Activated CD8-positive, alpha-beta memory T cell treated with anti-CD3 and anti-CD28 coated beads, Interleukin-2, amount 50 U/mL, for 1 hour (primary cell): ENCODE data around the gene ZNF620.
"Not testable (repeated sequence)": the region's sequence is repeated elsewhere in the genome, so short reads cannot be mapped to it uniquely, and the experiment has no call there.

Source experiments
- DNase-seq: peaks from one replicate; pipeline ENCODE4 v3.0.0-alpha.2; 2020; ENCODE audit errors: extremely low read depth

ZNF620 gene

DNA sequence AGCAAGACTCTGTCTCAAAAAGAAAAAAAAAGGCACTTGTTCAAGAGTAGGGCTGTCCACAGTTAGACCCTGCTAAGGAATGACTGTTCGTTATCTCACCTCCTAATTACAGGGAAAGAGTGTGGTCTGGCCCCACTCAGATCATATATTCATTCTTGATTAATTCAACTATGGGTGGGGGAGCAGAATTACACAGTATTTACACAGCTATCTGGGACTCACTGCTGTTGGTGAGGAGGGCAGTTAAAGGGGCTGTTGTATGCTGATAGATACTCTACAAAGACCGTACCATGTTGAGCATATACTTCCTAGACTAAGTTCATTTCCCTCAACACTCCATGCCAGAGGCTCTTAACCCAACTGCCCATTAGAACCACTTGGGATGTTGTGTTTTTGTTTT is 3.8 kb upstream of the ZNF620 start:
- no peak for DNase-seq

DNA sequence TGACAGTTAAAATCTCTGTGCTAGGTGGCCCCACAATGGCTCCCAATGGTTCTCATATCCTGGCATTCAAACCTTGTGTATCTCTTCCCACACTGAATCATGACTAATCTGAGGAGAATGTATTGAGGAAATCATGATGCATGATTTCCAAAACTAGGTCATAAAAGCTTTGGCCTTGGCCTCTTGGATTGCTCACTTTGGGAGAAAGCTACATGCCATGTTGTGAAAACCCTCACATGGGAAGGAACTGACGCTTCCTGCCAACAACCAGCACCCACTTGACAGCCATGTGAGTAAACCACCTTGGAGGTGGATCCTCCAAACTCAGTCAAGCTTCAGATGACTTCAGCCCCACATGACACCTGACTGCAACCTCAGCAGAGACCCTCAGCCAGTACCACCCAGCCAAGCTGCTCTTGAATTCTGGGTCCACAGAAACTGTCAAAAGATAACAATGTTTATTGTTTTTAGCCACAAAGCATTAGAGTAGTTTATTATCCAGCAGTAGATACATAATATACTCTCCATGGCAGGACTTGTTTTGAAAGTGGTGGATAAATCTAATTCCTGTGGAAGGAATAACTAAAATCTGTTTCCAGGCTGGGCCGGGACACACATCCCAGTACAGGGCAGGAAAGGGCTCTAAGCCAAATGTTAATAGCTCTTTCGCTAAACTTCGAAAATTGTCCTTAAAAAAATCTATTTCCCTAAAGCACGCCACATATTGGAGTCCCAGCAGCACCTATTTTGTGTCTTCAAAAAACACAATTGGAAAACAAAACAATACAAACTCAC is 1.0 kb upstream of the ZNF620 start:
- no peak for DNase-seq

DNA sequence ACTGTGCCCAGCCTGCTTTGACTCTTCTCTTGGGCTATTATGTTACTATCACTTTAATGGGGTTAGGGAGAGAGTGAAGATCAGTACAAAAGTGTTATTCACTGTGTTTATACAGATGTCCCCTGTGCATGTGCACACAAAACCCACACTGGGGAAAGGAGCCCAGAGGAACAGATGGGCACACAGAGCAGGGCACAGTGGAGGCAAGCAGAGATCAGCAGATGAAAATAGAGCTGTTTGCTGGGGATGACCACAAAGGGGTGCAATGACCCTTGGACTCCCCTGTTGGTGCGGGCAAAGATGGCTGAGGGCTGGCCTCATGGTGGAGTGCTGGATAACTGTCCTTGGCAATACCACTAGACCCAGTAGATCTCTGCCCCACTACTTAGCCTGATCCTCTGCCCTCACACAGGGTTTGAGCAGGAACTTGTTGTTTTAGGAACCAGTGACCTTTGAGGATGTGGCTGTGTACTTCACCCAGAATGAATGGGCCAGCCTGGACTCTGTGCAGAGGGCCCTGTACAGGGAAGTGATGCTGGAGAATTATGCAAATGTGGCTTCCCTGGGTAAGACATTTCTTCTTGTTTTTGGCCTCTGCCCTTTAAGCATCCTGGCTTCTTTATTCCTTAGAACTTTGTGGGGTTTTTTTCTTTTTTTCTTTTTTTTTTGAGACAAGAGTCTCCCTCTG is 5.3 kb downstream of the ZNF620 start:
- no peak for DNase-seq

DNA sequence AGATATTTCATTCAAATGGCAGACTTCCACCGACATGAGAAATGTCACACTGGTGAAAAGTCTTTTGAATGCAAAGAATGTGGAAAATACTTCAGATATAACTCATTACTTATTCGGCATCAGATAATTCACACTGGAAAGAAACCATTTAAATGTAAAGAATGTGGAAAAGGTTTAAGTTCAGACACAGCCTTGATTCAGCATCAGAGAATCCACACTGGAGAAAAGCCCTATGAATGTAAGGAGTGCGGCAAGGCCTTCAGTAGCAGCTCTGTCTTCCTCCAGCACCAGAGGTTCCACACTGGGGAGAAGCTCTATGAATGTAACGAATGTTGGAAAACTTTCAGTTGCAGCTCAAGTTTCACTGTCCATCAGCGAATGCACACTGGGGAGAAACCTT is 10.4 kb downstream of the ZNF620 start:
- DNase-seq, result no peak

DNA sequence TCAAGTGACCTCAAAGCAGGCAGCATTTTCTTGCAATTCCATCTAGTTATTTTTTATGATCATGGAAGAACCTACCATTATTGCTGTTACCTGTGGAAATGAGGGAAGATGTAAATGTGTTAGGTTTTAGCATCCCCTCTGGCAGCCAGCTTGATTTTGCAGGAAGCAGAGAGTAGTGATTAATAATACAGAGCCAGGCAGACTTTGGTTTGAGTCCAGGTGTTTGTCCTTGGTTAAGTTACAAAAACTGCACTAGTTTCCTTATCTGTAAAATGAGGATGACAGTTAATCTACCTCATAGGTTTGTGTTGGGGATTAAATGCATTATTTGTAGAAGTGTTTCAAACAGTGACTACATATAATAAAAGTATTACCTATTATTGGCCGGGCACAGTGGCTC is 12.2 kb downstream of the ZNF620 start:
- no peak for DNase-seq

DNA sequence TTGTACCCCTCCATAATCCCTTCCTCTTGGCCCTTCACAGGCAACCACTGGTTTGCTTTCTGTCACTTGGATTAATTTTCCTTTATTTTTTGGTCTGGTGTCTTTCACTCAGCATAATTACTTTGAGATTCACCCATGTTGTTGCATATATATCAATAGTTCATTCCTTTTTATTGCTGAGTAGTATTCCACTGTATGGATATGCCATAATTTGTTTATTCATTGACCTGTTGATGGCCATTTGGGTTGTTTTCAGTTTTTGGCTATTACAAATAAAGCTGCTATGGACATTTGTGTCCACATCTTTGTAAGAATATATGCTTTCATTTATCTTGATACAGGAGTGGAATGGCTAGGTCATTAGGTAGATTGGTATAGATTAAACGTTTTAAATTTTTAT is 13.0 kb downstream of the ZNF620 start:
- no peak for DNase-seq

DNA sequence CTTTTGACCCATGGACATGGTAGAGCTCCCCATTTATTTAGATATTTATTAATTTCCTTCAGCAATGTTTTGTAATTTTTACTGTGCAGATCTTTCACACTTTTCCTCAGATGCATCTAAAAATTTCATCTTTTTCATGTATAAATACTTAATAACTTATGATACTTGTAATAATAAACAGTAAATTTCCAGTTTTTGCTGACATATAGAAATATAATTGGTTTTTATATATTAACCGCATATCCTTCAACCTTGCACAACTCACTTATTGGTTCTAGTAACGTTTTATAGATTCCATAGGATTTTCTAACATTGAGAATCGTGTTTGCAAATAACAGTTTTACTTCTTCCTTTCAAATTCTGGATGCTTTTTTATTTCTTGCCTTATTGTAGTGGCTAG is 15.4 kb downstream of the ZNF620 start:
- DNase-seq, result no peak

DNA sequence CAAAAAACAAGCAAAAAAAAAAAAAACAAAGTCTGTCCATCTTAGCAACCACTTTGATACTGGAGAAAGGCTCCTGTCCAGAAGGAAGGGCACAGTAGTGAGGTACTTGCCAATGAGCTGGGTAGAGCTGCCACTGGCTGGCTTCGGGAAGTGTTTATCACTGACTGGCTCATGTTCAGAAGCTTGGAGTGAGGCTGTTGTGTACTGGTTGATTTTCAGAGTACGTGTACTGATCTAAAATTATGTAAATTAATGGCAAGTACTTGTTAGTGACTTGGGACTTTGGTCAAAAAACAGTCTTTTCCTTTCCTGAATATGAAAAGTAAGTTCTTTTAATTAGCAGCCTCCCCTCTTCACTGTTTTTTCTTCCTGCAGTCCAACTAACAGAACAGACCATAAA is 17.9 kb downstream of the ZNF620 start:
- DNase-seq, result no peak

DNA sequence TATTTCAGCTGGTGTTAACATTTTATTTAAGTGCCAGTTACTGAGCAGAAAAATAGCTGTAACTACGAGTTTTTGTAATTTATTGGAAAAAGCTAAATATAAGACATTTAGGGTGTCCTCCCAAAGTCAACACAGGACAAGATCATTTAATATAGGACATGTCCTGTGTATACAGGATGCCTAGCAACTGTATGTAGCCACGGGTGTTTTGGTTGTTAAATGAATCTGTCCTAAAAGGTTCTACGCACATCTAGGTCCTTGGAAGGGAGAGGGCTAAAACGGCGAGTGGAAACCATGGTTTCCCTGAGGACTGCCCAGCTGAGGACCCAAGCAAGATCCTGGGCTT is 18.4 kb downstream of the ZNF620 start:
- DNase-seq, result no peak

DNA sequence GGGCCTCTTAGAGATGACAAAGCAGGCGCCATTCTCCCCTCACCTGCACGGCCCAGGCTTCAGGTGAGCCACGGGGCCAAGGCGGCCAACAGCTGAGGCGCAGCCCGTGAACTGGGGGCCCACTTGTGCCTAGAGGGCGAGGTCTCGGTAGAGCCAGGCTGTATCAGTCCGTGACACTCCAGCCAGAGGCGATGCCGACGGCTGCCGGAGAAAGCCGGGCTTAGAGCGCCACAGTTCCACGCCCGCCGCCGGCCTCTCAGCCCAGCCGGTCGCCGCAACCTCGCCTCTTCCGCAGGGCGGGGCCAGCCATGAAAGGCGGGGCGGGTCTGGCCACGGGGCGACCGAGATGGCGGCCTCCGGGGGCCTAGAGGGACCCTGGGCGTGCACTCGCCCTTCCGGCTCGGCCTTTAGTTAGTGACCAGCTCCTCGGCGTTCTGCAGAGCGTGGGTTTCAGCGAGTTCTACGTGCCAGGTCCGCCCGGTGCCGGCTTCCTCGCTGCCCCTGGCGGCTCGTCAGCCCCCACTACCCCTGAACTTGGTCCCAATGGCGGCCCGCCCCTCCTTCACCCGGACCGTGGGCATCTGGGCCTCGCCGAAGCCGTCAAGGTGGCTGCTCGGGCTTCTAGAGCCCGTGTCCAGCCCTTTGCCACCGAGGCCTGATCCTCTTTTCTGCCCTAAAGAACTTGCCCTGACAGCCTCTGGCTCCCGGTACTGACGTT is 18.9 kb downstream of the ZNF620 start, which contains the start of gene ZNF621:
ZNF621 (plus strand) TSS at position 393 of the 718 bp plus-strand sequence. CDS start 881 bp downstream, outside the sequence.
- DNase-seq, result peak; percentile 53

DNA sequence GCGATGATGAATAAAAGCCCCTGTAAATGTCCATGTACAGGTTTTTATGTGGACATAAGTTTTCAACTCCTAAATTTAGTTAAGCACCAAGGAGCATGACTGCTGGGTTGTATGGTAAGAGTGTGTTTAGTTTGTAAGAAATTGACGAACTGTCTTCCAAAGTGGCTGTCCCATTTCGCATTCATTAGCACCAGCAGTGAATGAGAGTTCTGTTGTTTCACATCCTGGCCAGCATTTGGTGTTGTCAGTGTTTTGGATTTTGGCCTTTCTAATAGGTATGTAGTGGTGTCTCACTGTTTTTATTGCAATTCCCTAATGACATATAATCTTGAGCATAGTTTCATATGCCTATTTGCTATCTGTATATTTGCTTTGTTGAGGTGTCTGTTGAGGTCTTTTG is 22.6 kb downstream of the ZNF620 start:
- no peak for DNase-seq

DNA sequence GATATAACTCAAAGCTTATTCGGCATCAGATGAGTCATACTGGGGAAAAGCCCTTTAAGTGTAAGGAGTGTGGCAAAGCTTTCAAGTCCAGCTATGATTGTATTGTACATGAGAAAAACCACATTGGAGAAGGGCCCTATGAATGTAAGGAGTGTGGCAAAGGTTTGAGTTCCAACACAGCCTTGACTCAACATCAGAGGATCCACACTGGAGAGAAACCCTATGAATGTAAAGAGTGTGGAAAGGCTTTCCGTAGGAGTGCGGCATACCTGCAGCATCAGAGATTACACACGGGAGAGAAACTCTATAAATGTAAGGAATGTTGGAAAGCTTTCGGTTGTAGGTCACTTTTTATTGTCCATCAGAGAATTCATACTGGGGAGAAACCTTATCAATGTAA is 26.4 kb downstream of the ZNF620 start:
- DNase-seq, result no peak

DNA sequence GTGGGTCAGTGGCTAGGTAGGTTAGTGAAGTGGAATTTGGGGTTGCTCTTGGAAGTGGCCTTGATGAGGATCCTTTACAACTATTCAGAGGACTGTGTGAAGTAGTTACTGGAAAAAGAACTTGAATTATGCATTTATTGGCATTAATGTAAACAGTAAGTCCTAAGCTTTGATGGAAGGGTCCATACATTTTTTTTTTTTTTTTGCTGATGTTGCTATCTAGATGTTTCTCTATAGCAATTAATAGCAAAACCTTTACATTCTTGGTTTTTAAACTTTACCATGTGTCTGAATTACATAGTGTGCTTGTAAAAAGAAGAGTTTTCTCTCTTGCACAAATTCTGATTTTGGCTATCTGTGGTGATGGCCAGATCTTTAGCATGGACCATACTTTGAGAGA is 28.4 kb downstream of the ZNF620 start:
- no peak for DNase-seq

DNA sequence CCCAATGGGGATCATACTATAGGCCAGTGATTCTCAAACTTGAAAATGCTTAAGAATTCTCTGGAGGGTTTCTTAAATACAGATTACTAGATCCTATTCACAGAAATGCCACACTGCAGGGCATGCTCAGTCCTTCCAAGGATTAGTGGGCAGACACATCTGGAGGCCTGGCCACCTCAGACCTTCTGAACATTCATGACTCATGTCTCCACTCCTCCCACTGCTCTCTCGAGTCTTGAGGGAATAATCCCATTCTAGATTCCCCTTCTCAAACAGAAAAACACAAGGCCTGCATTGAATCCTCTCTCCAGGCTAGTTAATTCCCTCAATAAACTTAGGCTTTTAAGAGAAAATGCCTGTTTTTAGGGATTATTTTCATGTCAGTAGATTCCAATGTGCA is 41.0 kb downstream of the ZNF620 start:
- no peak for DNase-seq

DNA sequence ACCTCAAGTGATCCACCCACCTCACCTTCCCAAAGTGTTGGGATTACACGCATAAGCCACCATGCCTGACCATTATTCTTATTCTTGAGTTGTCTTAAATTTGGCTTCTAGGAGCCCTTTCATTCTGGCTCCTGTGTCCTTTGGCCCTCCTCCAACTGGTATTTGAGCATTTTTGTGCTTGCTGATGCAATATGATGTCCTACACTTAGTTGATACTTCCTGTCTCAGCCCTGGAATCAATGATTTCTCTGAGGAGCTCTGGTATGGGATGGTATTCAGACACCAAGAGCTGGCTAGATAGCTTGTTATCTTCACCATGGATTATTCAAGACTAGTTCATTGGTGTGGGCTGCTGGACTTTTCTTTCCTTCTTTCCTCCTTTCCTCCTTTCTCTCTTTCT is 44.3 kb downstream of the ZNF620 start:
- no peak for DNase-seq

DNA sequence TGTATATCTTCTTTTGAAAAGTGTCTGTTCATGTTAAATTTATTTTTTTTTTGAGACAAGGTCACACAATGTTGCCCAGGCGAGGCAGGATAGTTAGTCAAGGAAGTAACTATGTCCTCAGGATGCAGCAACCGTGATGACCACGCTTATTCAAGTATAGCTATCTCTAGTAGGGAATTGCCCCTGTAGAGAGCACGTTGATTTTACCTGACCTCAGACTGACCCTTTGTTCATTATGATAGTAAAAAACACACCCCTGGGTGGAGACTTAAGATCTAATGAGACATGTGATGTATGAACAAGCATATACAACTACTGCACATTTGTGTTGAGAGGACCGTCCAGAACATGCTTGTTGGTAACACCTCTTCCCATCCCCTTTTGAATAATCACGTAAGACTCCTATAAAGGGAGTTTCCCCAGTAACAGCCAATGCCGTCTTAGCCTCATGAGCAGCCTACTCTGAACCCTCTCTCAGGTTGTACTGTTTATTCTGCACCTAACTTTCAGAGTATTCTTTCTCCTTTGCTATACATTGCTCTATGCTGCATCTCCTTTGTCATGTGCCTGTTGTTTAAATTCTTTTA is 51.8 kb downstream of the ZNF620 start:
- DNase-seq, result no peak

DNA sequence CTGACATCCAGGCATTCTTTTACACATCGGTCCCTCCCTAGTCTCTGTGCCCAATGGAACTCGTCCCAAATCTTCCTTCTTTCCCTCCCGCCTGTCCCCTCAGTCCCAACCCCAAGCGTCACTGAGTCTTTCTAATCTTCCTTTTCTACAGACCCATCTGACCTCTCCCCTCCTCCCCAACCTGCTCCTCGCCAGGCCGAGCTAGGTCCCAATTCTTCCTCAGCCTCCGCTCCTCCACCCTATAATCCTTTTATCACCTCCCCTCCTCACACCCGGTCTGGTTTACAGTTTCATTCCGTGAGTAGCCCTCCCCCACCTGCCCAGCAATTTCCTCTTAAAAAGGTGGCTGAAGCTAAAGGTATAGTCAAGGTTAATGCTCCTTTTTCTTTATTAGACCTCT is 56.6 kb downstream of the ZNF620 start:
- DNase-seq, result not testable (repeated sequence)

DNA sequence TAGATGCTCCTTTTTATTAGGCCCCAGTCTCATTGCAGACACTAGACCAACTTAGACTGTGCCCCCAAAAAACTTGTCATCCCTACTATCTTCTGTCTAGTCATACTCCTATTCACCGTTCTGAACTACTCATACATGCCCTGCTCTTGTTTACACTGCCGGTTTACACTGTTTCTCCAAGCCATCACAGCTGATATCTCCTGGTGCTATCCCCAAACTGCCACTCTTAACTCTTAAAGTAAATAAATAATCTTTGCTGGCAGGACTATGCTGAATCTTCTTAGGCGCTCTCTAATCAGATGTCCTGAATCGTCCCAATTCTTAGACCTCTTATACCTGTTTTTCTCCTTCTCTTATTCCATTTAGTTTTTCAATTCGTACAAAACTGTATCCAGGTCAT is 59.8 kb downstream of the ZNF620 start:
- DNase-seq, result not testable (repeated sequence)

DNA sequence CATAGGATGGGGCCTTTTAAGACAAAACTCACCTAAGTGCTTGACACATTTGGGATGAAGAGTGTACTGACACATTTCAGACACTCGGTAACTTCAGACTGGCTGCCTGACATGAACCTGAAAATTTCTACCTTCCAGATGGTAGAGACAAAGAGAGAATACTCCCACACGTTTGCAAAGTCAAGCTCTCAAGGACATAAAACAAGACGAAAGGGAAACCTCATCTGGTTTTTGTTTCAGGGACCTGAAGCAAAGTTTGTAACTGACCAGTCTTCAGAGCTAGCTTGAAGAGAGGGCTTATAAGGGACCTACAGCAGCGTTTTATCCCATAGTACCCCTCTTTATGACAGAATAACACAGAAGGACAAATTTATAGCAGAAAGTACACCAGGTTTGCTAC is 60.9 kb downstream of the ZNF620 start:
- no peak for DNase-seq
